GM12878 (cell line): ENCODE data around the gene BZW1. TPM values are rescaled to one million over a fixed set of nuclear protein-coding genes. Genes with fewer than 3 reads are reported as not detected.

Source experiments
- ATAC-seq: fragments of 200-7000 bp; cut with Tn5 transposase; 3 replicates; pipeline ENCODE4 v1.9.1; 2020; ENCODE audit warnings: mild to moderate bottlenecking, moderate library complexity
- BruUV-seq: library from RNA; stranded (reverse); fragments of 400-500 nt; replicated peaks from 2 replicates; lab custom pipeline; 2021; lab: Mats Ljungman, UMichigan
- CTCF ChIA-PET: fragments of 300-600 bp; sonication (Branson Sonifier 250); formaldehyde crosslinking; extraction: SDS; loops from one replicate; lab custom pipeline; 2021; ENCODE audit warnings: inconsistent platforms; lab: Yijun Ruan, JAX
- POLR2A ChIA-PET: fragments of 350-600 bp; formaldehyde crosslinking; extraction: SDS; loops from one replicate; lab custom pipeline; 2021; ENCODE audit warnings: inconsistent platforms; lab: Charles Lee
- RAD21 ChIA-PET: fragments of 300-600 bp; sonication (Branson Sonifier 250); formaldehyde crosslinking; loops from one replicate; lab custom pipeline; 2023; ENCODE audit warnings: antibody characterized with exemption; ENCODE audit not compliant: unreplicated experiment; lab: Charles Lee
- SMC1A ChIA-PET: fragments of 300-600 bp; sonication (Branson Sonifier 250); formaldehyde crosslinking; loops from one replicate; lab custom pipeline; 2023; ENCODE audit not compliant: unreplicated experiment, uncharacterized antibody; lab: Charles Lee
- DNase-seq: peaks from one replicate; pipeline ENCODE4 v3.0.0-alpha.2; 2011; ENCODE audit warnings: low read depth, low spot score
- FAIRE-seq: peaks from 3 replicates; lab custom pipeline; 2011; peaks lifted over from hg19 to GRCh38; lab: Jason Lieb, UNC
- H2AFZ ChIP-seq: 2 replicates; pipeline ENCODE4 v1.6.0; 2011; ENCODE audit warnings: low read depth, low read length, control low read depth; ENCODE audit not compliant: control insufficient read depth
- H3K27ac ChIP-seq: 2 replicates; pipeline ENCODE4 v1.5.1; 2011; ENCODE audit warnings: control low read depth; ENCODE audit not compliant: control insufficient read depth, insufficient read depth
- H3K27me3 ChIP-seq, 2 experiments: replicated peaks in 1 of 2; 2 replicates each; pipeline versions ENCODE4 v1.6.0 to v1.6.1; 2011; ENCODE audit warnings: low read length in 1 of 2; ENCODE audit not compliant: control insufficient read depth in 2 of 2, insufficient read depth in 2 of 2
- H3K36me3 ChIP-seq, 2 experiments: 2 replicates each; pipeline ENCODE4 v1.5.1; 2011; ENCODE audit warnings: low read length in 1 of 2; ENCODE audit not compliant: control insufficient read depth in 2 of 2, insufficient read depth in 2 of 2
- H3K4me1 ChIP-seq: 2 replicates; pipeline ENCODE4 v1.6.1; 2011; ENCODE audit warnings: mild to moderate bottlenecking, low read length, moderate library complexity, mixed read lengths; ENCODE audit not compliant: control insufficient read depth, insufficient read depth
- H3K4me2 ChIP-seq: 2 replicates; pipeline ENCODE4 v1.6.0; 2011; ENCODE audit warnings: control low read depth; ENCODE audit not compliant: control insufficient read depth, insufficient read depth
- H3K4me3 ChIP-seq: fragments of 200-600 bp; sonication (generic); 2 replicates; pipeline ENCODE4 v1.5.1; 2016
- H3K79me2 ChIP-seq: 2 replicates; pipeline ENCODE4 v1.6.0; 2011; ENCODE audit warnings: low read length; ENCODE audit not compliant: control insufficient read depth, insufficient read depth
- H3K9ac ChIP-seq: 2 replicates; pipeline ENCODE4 v1.8.0; 2011; ENCODE audit warnings: low read length, control low read depth, mixed read lengths; ENCODE audit not compliant: control insufficient read depth, insufficient read depth
- H3K9me3 ChIP-seq: replicated peaks from 3 replicates; pipeline ENCODE4 v1.5.1; 2011; ENCODE audit warnings: mild to moderate bottlenecking, low read length; ENCODE audit not compliant: control insufficient read depth, insufficient read depth
- H4K20me1 ChIP-seq: 2 replicates; pipeline ENCODE4 v1.6.0; 2011; ENCODE audit not compliant: control insufficient read depth, insufficient read depth
- BHLHE40 ChIP-seq, 2 experiments: fragments of 450-650 bp in 1 of 2; IDR thresholded peaks; 2 replicates each; pipeline ENCODE4 v1.6.1; 2011 to 2017; ENCODE audit warnings: low read depth in 2 of 2, borderline replicate concordance in 1 of 2, improper control_type of control experiment in 1 of 2, low read length in 1 of 2, mild to moderate bottlenecking in 1 of 2
- EZH2 ChIP-seq: IDR thresholded peaks from 2 replicates; pipeline ENCODE4 v1.6.1; 2012; ENCODE audit warnings: low read depth, mild to moderate bottlenecking, control low read depth, inconsistent platforms, low read length, borderline replicate concordance; ENCODE audit not compliant: control insufficient read depth
- HDAC6 ChIP-seq: fragments of 200-600 bp; sonication (generic); IDR thresholded peaks from one replicate; pipeline ENCODE4 v1.8.0; 2017; ENCODE audit warnings: antibody characterized with exemption; ENCODE audit not compliant: unreplicated experiment
- JUND ChIP-seq: IDR thresholded peaks from 2 replicates; pipeline ENCODE4 v1.6.1; 2012; ENCODE audit warnings: low read depth, mild to moderate bottlenecking, low read length, improper control_type of control experiment, moderate library complexity
- NFXL1 ChIP-seq: fragments of 450-650 bp; IDR thresholded peaks from 2 replicates; pipeline ENCODE4 v1.6.1; 2017; ENCODE audit warnings: antibody characterized with exemption, mild to moderate bottlenecking, borderline replicate concordance
- POLR2AphosphoS2 ChIP-seq: IDR thresholded peaks from 2 replicates; pipeline ENCODE4 v1.6.1; 2011; ENCODE audit warnings: low read depth, mild to moderate bottlenecking, low read length, improper control_type of control experiment, moderate library complexity
- SMARCA5 ChIP-seq: fragments of 450-650 bp; IDR thresholded peaks from 2 replicates; pipeline ENCODE4 v1.6.1; 2017; ENCODE audit warnings: mild to moderate bottlenecking
- SMC3 ChIP-seq: IDR thresholded peaks from 2 replicates; pipeline ENCODE4 v1.6.1; 2011; ENCODE audit warnings: low read length, improper control_type of control experiment, borderline replicate concordance
- SPI1 ChIP-seq: IDR thresholded peaks from 2 replicates; pipeline ENCODE4 v1.6.1; 2011; ENCODE audit warnings: low read depth, mild to moderate bottlenecking, low read length, moderate library complexity, borderline replicate concordance; ENCODE audit not compliant: insufficient read depth
- SUPT20H ChIP-seq: IDR thresholded peaks from 2 replicates; pipeline ENCODE4 v1.6.1; 2011; ENCODE audit warnings: low read depth, mild to moderate bottlenecking, low read length, moderate library complexity, borderline replicate concordance; ENCODE audit not compliant: control insufficient read depth
- TCF7 ChIP-seq: IDR thresholded peaks from 2 replicates; pipeline ENCODE4 v1.6.1; 2014; ENCODE audit warnings: antibody characterized with exemption, borderline replicate concordance
- ZBED1 ChIP-seq: IDR thresholded peaks from 2 replicates; pipeline ENCODE4 v1.6.1; 2016; ENCODE audit warnings: borderline replicate concordance
- WGBS: methylation state at CpG from one replicate; pipeline ENCODE4 v1.1.6; 2016; ENCODE audit warnings: low lambda C conversion rate; ENCODE audit not compliant: insufficient replicate concordance, insufficient coverage; ENCODE audit errors: missing lambda C conversion rate; 5-methylcytosine and 5-hydroxymethylcytosine counted together
- in situ Hi-C: fragments of 300-500 bp; cut with MboI; formaldehyde crosslinking; loops from 9 replicates; pipeline ENCODE4 v1.14.3; 2018; ENCODE audit warnings: mixed read lengths
- intact Hi-C: fragments of 100-400 bp; cut with micrococcal nuclease; formaldehyde crosslinking; loops from one replicate; pipeline ENCODE4 v1.14.2; 2022; ENCODE audit not compliant: unreplicated experiment
- polyA plus RNA-seq, 11 experiments: library from polyadenylated mRNA; depleted of rRNA in 4 of 11; unstranded in 6 of 11; stranded (reverse) in 5 of 11; fragments of >200 nt; fragmentation: Nextera tagmentation in 4 of 11; fragmentation: Illumina TruSeq in 1 of 11; extraction: Ambion mirVana in 4 of 11; extraction: Trizol in 1 of 11; gene quantifications; 1 replicate in 1 of 11; 2 replicates in 10 of 11; pipeline versions ENCODE4 v1.2.1 to v1.2.3, GENCODE V29; 2011 to 2016; ENCODE audit warnings: inconsistent platforms in 2 of 11, missing spikeins in 2 of 11, low read depth in 1 of 11
- total RNA-seq, 4 experiments: library from RNA; depleted of rRNA in 3 of 4; stranded (reverse); fragments of >200 nt in 3 of 4; fragmentation: Illumina TruSeq in 1 of 4; extraction: Trizol in 1 of 4; gene quantifications; 2 replicates each; pipeline versions ENCODE4 v1.2.1 to v1.2.3, GENCODE V29; 2013 to 2021

BZW1 gene
- total and polyA plus RNA-seq, 10 of the 15 experiments (the other 5 are each of a cell fraction or from before 2014, with no cell fraction given), result 186 to 349 (median 269) TPM

- RAD21 ChIA-PET, result interaction anchor here (0.7 kb wide), 1 partner anchor 70 kb away, joined by 3 read pairs; no protein-coding TSS in a partner anchor
- no TSS peak for BruUV-seq
- Histone ChIP-seq H3K9ac (no peak overlapping the region), H3K27ac (no peak overlapping the region)
- CTCF ChIA-PET, result no interaction called here
- TF ChIP-seq POLR2AphosphoS2 (no peak), HDAC6 (no peak), BHLHE40 (IDR thresholded peaks at IDR 0.05; ENCODE audit: borderline replicate concordance in 1 of 2, low read depth in 2 of 2, low read length in 1 of 2) (no peak), SUPT20H (no peak), SPI1 (no peak), SMARCA5 (no peak), ZBED1 (no peak), JUND (no peak), SMC3 (no peak), NFXL1 (no peak), EZH2 (no peak), TCF7 (no peak)
- TF ChIP-seq, all 136 proteins: peak for 0
- DNase-seq (no peak), FAIRE-seq (no peak), ATAC-seq (no peak)
- Histone ChIP-seq H3K79me2 (peaks cover 35% of the 10 kb centered on the region), H3K9me3 (no peaks in the 10 kb centered on the region), H3K4me2 (no peak overlapping the region), H3K4me3 (no peak overlapping the region), H4K20me1 (no peaks in the 10 kb centered on the region), H2AFZ (no peak overlapping the region), H3K27me3 (no peaks in the 10 kb centered on the region), H3K36me3 (peaks cover 0 to 6% of the 10 kb centered on the region in 2 experiments; a peak in 1 of 4 replicates), H3K4me1 (peaks cover 16% of the 10 kb centered on the region)
- in situ Hi-C loops (loop anchor here (5.0 kb wide), 1 partner anchor 97 kb away; no protein-coding TSS in a partner anchor), intact Hi-C loops (loop anchor here (10.0 kb wide), 2 partner anchors 265 to 855 kb away; partner anchors contain the start of genes HYCC2, MAIP1, NDUFB3 and TYW5)
- POLR2A ChIA-PET, result no interaction called here
- SMC1A ChIA-PET, result interaction anchor here (1.1 to 1.3 kb wide), 2 partner anchors 18 to 298 kb away, joined by 3 read pairs; no protein-coding TSS in a partner anchor
- WGBS, result 89% methylated on average over 7 of the region's 7 CpGs
Measured at GRCh38 chr2:200809506-200810251, 2.0 kb upstream of the BZW1 start.
